HepG2 (cell line): ENCODE measurements around the gene SLC13A1. TPM values are rescaled to one million over a fixed set of nuclear protein-coding genes. Genes with fewer than 3 reads are reported as not detected.

ENCODE experiments used
- ATAC-seq: fragments of 200-7000 bp; cut with Tn5 transposase; 3 replicates; pipeline ENCODE4 v1.9.1; 2020; ENCODE audit warnings: mild to moderate bottlenecking, moderate library complexity
- BruUV-seq: library from RNA; stranded (reverse); fragments of 400-500 nt; replicated peaks from 2 replicates; lab custom pipeline; 2021; lab: Mats Ljungman, UMichigan
- CTCF ChIA-PET: fragments of 300-600 bp; formaldehyde crosslinking; extraction: SDS; loops from one replicate; lab custom pipeline; 2021; ENCODE audit warnings: low total read pairs, inconsistent platforms, low intra/inter-chr PET ratio; lab: Yijun Ruan, JAX
- POLR2A ChIA-PET: fragments of 350-600 bp; sonication (Branson Sonifier 250); formaldehyde crosslinking; loops from one replicate; lab custom pipeline; 2020; ENCODE audit warnings: antibody characterized with exemption, inconsistent platforms; lab: Yijun Ruan, JAX
- DNase-seq: peaks from one replicate; pipeline ENCODE4 v3.0.0-alpha.2; 2015; ENCODE audit warnings: low spot score
- FAIRE-seq: peaks from 3 replicates; lab custom pipeline; 2011; peaks lifted over from hg19 to GRCh38; lab: Jason Lieb, UNC
- H2AFZ ChIP-seq: one replicate; pipeline ENCODE4 v1.6.1; 2011; ENCODE audit warnings: low read length, inconsistent platforms
- H3K27ac ChIP-seq: fragments of 300-600 bp; 3 replicates; pipeline ENCODE4 v1.8.0; 2011; ENCODE audit warnings: mixed run types, mild to moderate bottlenecking, mixed read lengths, low read length, inconsistent platforms; ENCODE audit not compliant: insufficient read depth; ENCODE audit errors: extremely low read length
- H3K27me3 ChIP-seq, 2 experiments: fragments of 200-600 bp in 1 of 2; 2 replicates in 1 of 2; 3 replicates in 1 of 2; pipeline versions ENCODE4 v1.6.0 to v1.8.0; 2011; ENCODE audit warnings: low read length in 2 of 2, mild to moderate bottlenecking in 2 of 2, moderate library complexity in 2 of 2, inconsistent platforms in 1 of 2; ENCODE audit not compliant: insufficient read depth in 2 of 2, control insufficient read depth in 1 of 2
- H3K36me3 ChIP-seq, 2 experiments: fragments of 200-600 bp in 1 of 2; replicated peaks in 1 of 2; 2 replicates in 1 of 2; 3 replicates in 1 of 2; pipeline versions ENCODE4 v1.5.1 to v1.8.0; 2011; ENCODE audit warnings: low read length in 2 of 2, inconsistent platforms in 1 of 2; ENCODE audit not compliant: insufficient read depth in 2 of 2, control insufficient read depth in 1 of 2
- H3K4me1 ChIP-seq: 2 replicates; pipeline ENCODE4 v1.5.1; 2012; ENCODE audit warnings: low read length, inconsistent platforms; ENCODE audit not compliant: insufficient read depth
- H3K4me2 ChIP-seq: 2 replicates; pipeline ENCODE4 v1.6.0; 2011; ENCODE audit warnings: low read depth, low read length, inconsistent platforms
- H3K4me3 ChIP-seq, 3 experiments: fragments of 200-600 bp in 1 of 3; sonication (generic), shearing (Covaris generic) in 1 of 3; replicated peaks in 1 of 3; 2 replicates each; pipeline ENCODE4 v1.5.1; 2011 to 2016; ENCODE audit warnings: low read length in 3 of 3, inconsistent platforms in 2 of 3, low read depth in 2 of 3, mild to moderate bottlenecking in 2 of 3, control low read depth in 1 of 3, mixed read lengths in 1 of 3; ENCODE audit not compliant: insufficient read depth in 1 of 3
- H3K79me2 ChIP-seq: one replicate; pipeline ENCODE4 v1.6.1; 2011; ENCODE audit warnings: low read length, inconsistent platforms; ENCODE audit not compliant: insufficient read depth
- H3K9ac ChIP-seq: 2 replicates; pipeline ENCODE4 v1.6.0; 2011; ENCODE audit warnings: mild to moderate bottlenecking, low read depth, low read length, inconsistent platforms; ENCODE audit not compliant: insufficient read depth
- H3K9me3 ChIP-seq: 2 replicates; pipeline ENCODE4 v1.5.1; 2012; ENCODE audit warnings: mild to moderate bottlenecking, low read length
- H4K20me1 ChIP-seq: 2 replicates; pipeline ENCODE4 v1.6.0; 2011; ENCODE audit warnings: inconsistent platforms, mild to moderate bottlenecking, low read length, moderate library complexity; ENCODE audit not compliant: insufficient read depth
- HNRNPLL ChIP-seq: fragments of 200-400 bp; formaldehyde crosslinking; IDR thresholded peaks from 2 replicates; pipeline ENCODE4 v1.6.1; 2017; ENCODE audit warnings: mild to moderate bottlenecking, low read depth, low read length; ENCODE audit not compliant: poor library complexity, severe bottlenecking
- MBD4 ChIP-seq: IDR thresholded peaks from 2 replicates; pipeline ENCODE4 v1.6.1; 2012; ENCODE audit warnings: low read length, inconsistent platforms, borderline replicate concordance
- RNF219 ChIP-seq: sonication (generic); formaldehyde crosslinking; IDR thresholded peaks from 2 replicates; pipeline ENCODE4 v1.5.0; 2020; ENCODE audit warnings: mild to moderate bottlenecking, missing genetic modification reagents
- SALL1 ChIP-seq: sonication (generic); formaldehyde crosslinking; IDR thresholded peaks from 2 replicates; pipeline ENCODE4 v1.8.0; 2022; ENCODE audit warnings: mild to moderate bottlenecking, missing genetic modification reagents
- SCMH1 ChIP-seq: sonication (generic); formaldehyde crosslinking; IDR thresholded peaks from 2 replicates; pipeline ENCODE4 v1.9.0; 2021; ENCODE audit warnings: missing genetic modification reagents, mild to moderate bottlenecking, borderline replicate concordance
- TEF ChIP-seq: sonication (generic); formaldehyde crosslinking; IDR thresholded peaks from 2 replicates; pipeline ENCODE4 v1.5.0; 2020; ENCODE audit warnings: missing genetic modification reagents
- ZFP82 ChIP-seq: sonication (generic); formaldehyde crosslinking; IDR thresholded peaks from 2 replicates; pipeline ENCODE4 v1.5.1; 2020; ENCODE audit warnings: mild to moderate bottlenecking, missing genetic modification reagents, borderline replicate concordance
- ZNF138 ChIP-seq: sonication (generic); formaldehyde crosslinking; IDR thresholded peaks from 2 replicates; pipeline ENCODE4 v1.5.0; 2020; ENCODE audit warnings: mild to moderate bottlenecking, low read depth, missing genetic modification reagents
- ZNF292 ChIP-seq: sonication (generic); formaldehyde crosslinking; IDR thresholded peaks from 2 replicates; pipeline ENCODE4 v1.8.1; 2022; ENCODE audit warnings: mild to moderate bottlenecking, low read depth, missing genetic modification reagents, borderline replicate concordance
- ZNF318 ChIP-seq: sonication (generic); formaldehyde crosslinking; IDR thresholded peaks from 2 replicates; pipeline ENCODE4 v1.4.0; 2020; ENCODE audit warnings: mild to moderate bottlenecking, missing genetic modification reagents
- ZNF589 ChIP-seq: sonication (generic); formaldehyde crosslinking; conservative IDR thresholded peaks from 2 replicates; pipeline ENCODE4 v1.8.0; 2022; ENCODE audit warnings: mild to moderate bottlenecking, moderate library complexity, missing genetic modification reagents
- ZNF879 ChIP-seq: sonication (generic); formaldehyde crosslinking; IDR thresholded peaks from 2 replicates; pipeline ENCODE4 v1.8.1; 2023; ENCODE audit warnings: missing genetic modification reagents
- in situ Hi-C: cut with HindIII; loops from 2 replicates; pipeline ENCODE4 v1.10.0; 2017; ENCODE audit warnings: low pct_unique_long_range_greater_than_20kb; ENCODE audit not compliant: extremely low pct_ligation_motif_present
- intact Hi-C: fragments of 100-400 bp; cut with micrococcal nuclease; formaldehyde crosslinking; loops from one replicate; pipeline ENCODE4 v1.10.0; 2022; ENCODE audit not compliant: unreplicated experiment
- polyA plus RNA-seq, 8 experiments: library from polyadenylated mRNA; depleted of rRNA in 3 of 8; stranded (reverse) in 7 of 8; unstranded in 1 of 8; fragments of >200 nt; fragmentation: Illumina TruSeq in 4 of 8; extraction: Trizol in 4 of 8; gene quantifications; 2 replicates each; pipeline versions ENCODE4 v1.2.1 to v1.2.3, GENCODE V29; 2011 to 2016; ENCODE audit warnings: low read depth in 4 of 8, missing spikeins in 1 of 8, mixed read lengths in 1 of 8; ENCODE audit not compliant: insufficient read depth in 1 of 8
- total RNA-seq, 5 experiments: library from RNA; depleted of rRNA; stranded (reverse); fragments of >200 nt; fragmentation: Illumina TruSeq; extraction: Trizol; gene quantifications; 2 replicates each; pipeline ENCODE4 v1.2.3, GENCODE V29; 2016; ENCODE audit warnings: low read depth in 1 of 5

Gene SLC13A1
- total and polyA plus RNA-seq, 2 of the 13 experiments (the other 11 are each of a cell fraction or from before 2014, with no cell fraction given), result not detected

GRCh38 chr7:123185756-123186155 lies 14.0 kb downstream of the SLC13A1 start (continued):
- TF ChIP-seq RNF219 (CRISPR knock-in tag), result no peak

- BruUV-seq, result no TSS peak
- no peak for ATAC-seq
- no peak for FAIRE-seq
- Histone ChIP-seq H3K79me2 (no peaks in the 10 kb centered on the region), H3K4me1 (no peaks in the 10 kb centered on the region), H3K4me3 (no peak overlapping the region), H3K27ac (no peak overlapping the region), H2AFZ (no peak overlapping the region), H3K9ac (no peak overlapping the region), H4K20me1 (no peaks in the 10 kb centered on the region), H3K9me3 (no peaks in the 10 kb centered on the region), H3K4me2 (no peak overlapping the region), H3K36me3 (no peaks in the 10 kb centered on the region), H3K27me3 (no peaks in the 10 kb centered on the region; a peak in 1 of 5 replicates)
- CTCF ChIA-PET, result no interaction called here
- in situ Hi-C loops, result no loop called here
- DNase-seq, result no peak
- POLR2A ChIA-PET, result no interaction called here
- intact Hi-C loops, result no loop called here
- TF ChIP-seq TEF (CRISPR knock-in tag) (no peak), SALL1 (CRISPR knock-in tag) (no peak), MBD4 (no peak), ZNF292 (CRISPR knock-in tag) (no peak), ZNF318 (CRISPR knock-in tag) (no peak), ZNF879 (no peak), ZNF589 (no peak), ZFP82 (CRISPR knock-in tag) (no peak), SCMH1 (CRISPR knock-in tag) (no peak), HNRNPLL (no peak), ZNF138 (CRISPR knock-in tag) (no peak)
Observed at GRCh38 chr7:123184271-123184670, 15.5 kb downstream of the SLC13A1 start.
